CD14-positive monocyte (primary cell): Measurements from ENCODE around the gene RAD51D. TPM values are rescaled to one million over a fixed set of nuclear protein-coding genes. Genes with fewer than 3 reads are reported as not detected.

ENCODE experiments used
- DNase-seq, 3 donors: peaks; one replicate each; pipeline ENCODE4 v3.0.0-alpha.2; 2011 to 2022
- H2AFZ ChIP-seq: 2 replicates; pipeline ENCODE4 v1.6.0; 2012; ENCODE audit warnings: mild to moderate bottlenecking, low read depth, low read length, inconsistent platforms; ENCODE audit not compliant: insufficient read depth, poor library complexity, severe bottlenecking
- H3K27ac ChIP-seq, 2 donors: 1 replicate in 1 of 2; 2 replicates in 1 of 2; pipeline ENCODE4 v1.5.1; 2012 to 2013; ENCODE audit warnings: low read length in 2 of 2, control low read depth in 1 of 2, inconsistent platforms in 1 of 2, low read depth in 1 of 2, mild to moderate bottlenecking in 1 of 2
- H3K27me3 ChIP-seq, 2 donors: one replicate each; pipeline versions ENCODE4 v1.6.0 to v1.6.1; 2011 to 2013; ENCODE audit warnings: low read length in 2 of 2; ENCODE audit not compliant: control insufficient read depth in 2 of 2, insufficient read depth in 2 of 2
- H3K36me3 ChIP-seq, 2 donors: replicated peaks in 1 of 2; 1 replicate in 1 of 2; 2 replicates in 1 of 2; pipeline versions ENCODE4 v1.5.1 to v1.6.1; 2012 to 2013; ENCODE audit warnings: low read length in 2 of 2, control low read depth in 1 of 2, inconsistent platforms in 1 of 2, mild to moderate bottlenecking in 1 of 2; ENCODE audit not compliant: insufficient read depth in 2 of 2, control insufficient read depth in 1 of 2
- H3K4me1 ChIP-seq, 2 donors: 1 replicate in 1 of 2; 2 replicates in 1 of 2; pipeline versions ENCODE4 v1.5.1 to v1.6.1; 2012 to 2013; ENCODE audit warnings: low read length in 2 of 2, control low read depth in 1 of 2, inconsistent platforms in 1 of 2, mild to moderate bottlenecking in 1 of 2, moderate library complexity in 1 of 2; ENCODE audit not compliant: insufficient read depth in 2 of 2, control insufficient read depth in 1 of 2
- H3K4me2 ChIP-seq: replicated peaks from 2 replicates; pipeline ENCODE3; 2012; ENCODE audit warnings: low read length, moderate library complexity, mild to moderate bottlenecking; ENCODE audit not compliant: poor library complexity, severe bottlenecking; ENCODE audit errors: extremely low read depth
- H3K4me3 ChIP-seq, 3 experiments: fragments of 200-600 bp in 1 of 3; sonication (generic) in 1 of 3; replicated peaks in 1 of 3; 1 replicate in 2 of 3; 2 replicates in 1 of 3; pipeline ENCODE4 v1.5.1; 2011 to 2013; ENCODE audit warnings: low read length in 3 of 3, mild to moderate bottlenecking in 3 of 3, control low read depth in 2 of 3, low read depth in 2 of 3, inconsistent platforms in 1 of 3, moderate library complexity in 1 of 3
- H3K79me2 ChIP-seq: 2 replicates; pipeline ENCODE4 v1.6.0; 2012; ENCODE audit warnings: mild to moderate bottlenecking, control low read depth, inconsistent platforms, low read length, moderate library complexity; ENCODE audit not compliant: insufficient read depth
- H3K9ac ChIP-seq: 2 replicates; pipeline ENCODE4 v1.6.0; 2017; ENCODE audit warnings: low read length, mild to moderate bottlenecking; ENCODE audit not compliant: insufficient read depth, poor library complexity, severe bottlenecking
- H3K9me3 ChIP-seq, 2 donors: replicated peaks in 1 of 2; 1 replicate in 1 of 2; 2 replicates in 1 of 2; pipeline versions ENCODE4 v1.5.1 to v1.6.1; 2012 to 2013; ENCODE audit warnings: low read length in 2 of 2, control low read depth in 1 of 2; ENCODE audit not compliant: control insufficient read depth in 1 of 2, insufficient read depth in 1 of 2
- H4K20me1 ChIP-seq: 2 replicates; pipeline ENCODE4 v1.6.0; 2012; ENCODE audit warnings: mild to moderate bottlenecking, low read length, control low read depth, moderate library complexity; ENCODE audit not compliant: insufficient read depth
- H3K27ac Mint-ChIP-seq, 7 donors: one replicate each; pipeline ENCODE4 v1.8.0; 2020; ENCODE audit warnings: mild to moderate bottlenecking in 7 of 7, mixed read lengths in 7 of 7, moderate library complexity in 6 of 7, inconsistent platforms in 2 of 7
- H3K27me3 Mint-ChIP-seq, 3 donors: one replicate each; pipeline ENCODE4 v1.8.0; 2021 to 2022; ENCODE audit warnings: low read depth in 3 of 3, mild to moderate bottlenecking in 3 of 3, mixed read lengths in 3 of 3, moderate library complexity in 3 of 3, inconsistent platforms in 1 of 3
- H3K36me3 Mint-ChIP-seq, 2 donors: one replicate each; pipeline ENCODE4 v1.8.0; 2020; ENCODE audit warnings: mixed read lengths in 2 of 2, inconsistent platforms in 1 of 2, mild to moderate bottlenecking in 1 of 2
- H3K4me1 Mint-ChIP-seq: one replicate; pipeline ENCODE4 v1.8.0; 2020; ENCODE audit warnings: mild to moderate bottlenecking, mixed read lengths
- H3K4me3 Mint-ChIP-seq, 2 donors: one replicate each; pipeline ENCODE4 v1.8.0; 2020; ENCODE audit warnings: mild to moderate bottlenecking in 2 of 2, mixed read lengths in 2 of 2, moderate library complexity in 1 of 2
- H3K9me3 Mint-ChIP-seq, 7 donors: one replicate each; pipeline ENCODE4 v1.8.0; 2020 to 2022; ENCODE audit warnings: mixed read lengths in 7 of 7, mild to moderate bottlenecking in 6 of 7, moderate library complexity in 6 of 7, inconsistent platforms in 2 of 7
- CTCF ChIP-seq: fragments of 200-600 bp; IDR thresholded peaks from one replicate; pipeline ENCODE4 v1.8.0; 2022; ENCODE audit warnings: antibody characterized with exemption, mild to moderate bottlenecking
- WGBS: methylation state at CpG from one replicate; pipeline ENCODE4 v1.1.5; 2013; ENCODE audit warnings: missing lambda C conversion rate; ENCODE audit not compliant: insufficient coverage; 5-methylcytosine and 5-hydroxymethylcytosine counted together
- intact Hi-C, 2 donors: fragments of 100-400 bp; cut with micrococcal nuclease; formaldehyde crosslinking; loops; one replicate each; pipeline versions ENCODE4 v1.15.0 to v1.15.1; 2023
- polyA plus RNA-seq, 3 donors: library from polyadenylated mRNA; depleted of rRNA in 1 of 3; unstranded in 2 of 3; stranded (reverse) in 1 of 3; fragments of 300-500 nt in 2 of 3; fragments of >200 nt in 1 of 3; fragmentation: Illumina TruSeq in 2 of 3; gene quantifications; 1 replicate in 2 of 3; 2 replicates in 1 of 3; pipeline ENCODE4 v1.2.3, GENCODE V29; 2012 to 2021

The RAD51D gene
- polyA plus RNA-seq, 3 donors, result 4.4 to 6.9 (median 5.8) TPM

GRCh38 chr17:35099908-35100307 is 19.8 kb downstream of the RAD51D start:
- Mint-ChIP-seq H3K27ac (no peak overlapping the region), H3K36me3 (peaks cover 52 to 67% of the 10 kb centered on the region in 2 donors), H3K4me1 (peaks cover 18% of the 10 kb centered on the region), H3K4me3 (no peak overlapping the region), H3K9me3 (no peaks in the 10 kb centered on the region), H3K27me3 (peaks cover 0 to 4% (median 0%) of the 10 kb centered on the region in 3 donors)
- Histone ChIP-seq H3K79me2 (no peaks in the 10 kb centered on the region), H3K4me1 (peaks cover 10 to 12% of the 10 kb centered on the region in 2 donors), H3K27me3 (no peaks in the 10 kb centered on the region), H4K20me1 (no peaks in the 10 kb centered on the region), H2AFZ (no peak overlapping the region), H3K9ac (no peak overlapping the region), H3K36me3 (peaks cover 24 to 54% of the 10 kb centered on the region in 2 donors), H3K9me3 (no peaks in the 10 kb centered on the region), H3K27ac (no peak overlapping the region), H3K4me2 (no peak overlapping the region), H3K4me3 (no peak overlapping the region)
- TF ChIP-seq CTCF, result no peak
- intact Hi-C loops, result no loop called here
- WGBS, result 69% methylated on average over 2 of the region's 3 CpGs
- no peak for DNase-seq

GRCh38 chr17:35097776-35098175 is 21.9 kb downstream of the RAD51D start:
- H3K27ac Mint-ChIP-seq, result peak overlapping the region in 2 of 7 donors; percentile 11 to 50
- no peaks in the 10 kb centered on the region for H3K9me3 ChIP-seq

More at GRCh38 chr17:35097776-35098175, 21.9 kb downstream of the RAD51D start:
- no peak for DNase-seq
- intact Hi-C loops, result no loop called here
- Histone ChIP-seq H3K9ac (no peak overlapping the region), H3K4me2 (no peak overlapping the region), H3K4me3 (no peak overlapping the region), H3K27me3 (no peaks in the 10 kb centered on the region), H4K20me1 (no peaks in the 10 kb centered on the region), H3K36me3 (peaks cover 21 to 38% of the 10 kb centered on the region in 2 donors), H3K79me2 (no peaks in the 10 kb centered on the region), H2AFZ (no peak overlapping the region), H3K4me1 (peaks cover 16% of the 10 kb centered on the region in 2 donors), H3K27ac (no peak overlapping the region)
- Mint-ChIP-seq H3K4me1 (peaks cover 23% of the 10 kb centered on the region), H3K9me3 (no peaks in the 10 kb centered on the region), H3K36me3 (peaks cover 37 to 46% of the 10 kb centered on the region in 2 donors), H3K4me3 (no peak overlapping the region), H3K27me3 (peaks cover 0 to 4% (median 0%) of the 10 kb centered on the region in 3 donors)
- TF ChIP-seq CTCF, result no peak
- 100% methylated on average over 2 of the region's 2 CpGs for WGBS
